H9 (cell line): ENCODE data around the gene IL3RA. TPM values are rescaled to one million over a fixed set of nuclear protein-coding genes. Genes with fewer than 3 reads are reported as not detected.
"Not testable (repeated sequence)": the region's sequence is repeated elsewhere in the genome, so short reads cannot be mapped to it uniquely, and the experiment has no call there.

Source experiments
- DNase-seq: peaks from one replicate; pipeline ENCODE4 v3.0.0-alpha.2; 2017
- H2AFZ ChIP-seq: one replicate; pipeline ENCODE4 v1.6.1; 2013; ENCODE audit warnings: mild to moderate bottlenecking, low read length, control low read depth, moderate library complexity
- H2AK5ac ChIP-seq: 2 replicates; pipeline ENCODE4 v1.6.1; 2013; ENCODE audit warnings: low read length, control low read depth, mixed read lengths; ENCODE audit not compliant: insufficient read length
- H2BK120ac ChIP-seq: one replicate; pipeline ENCODE4 v1.6.1; 2013; ENCODE audit warnings: low read depth, mild to moderate bottlenecking, low read length, control low read depth, inconsistent platforms; ENCODE audit not compliant: poor library complexity, severe bottlenecking
- H2BK12ac ChIP-seq: 2 replicates; pipeline ENCODE4 v1.6.1; 2013; ENCODE audit warnings: low read length, control low read depth, mixed read lengths, low read depth; ENCODE audit not compliant: insufficient read length
- H2BK15ac ChIP-seq: 2 replicates; pipeline ENCODE4 v1.6.1; 2013; ENCODE audit warnings: low read depth, low read length, control low read depth
- H2BK20ac ChIP-seq: one replicate; pipeline ENCODE4 v1.6.1; 2013; ENCODE audit warnings: low read depth, mild to moderate bottlenecking, low read length, control low read depth, inconsistent platforms; ENCODE audit not compliant: poor library complexity, severe bottlenecking
- H2BK5ac ChIP-seq: 2 replicates; pipeline ENCODE4 v1.6.1; 2013; ENCODE audit warnings: low read length, control low read depth, mixed read lengths; ENCODE audit not compliant: insufficient read length
- H3K14ac ChIP-seq: 2 replicates; pipeline ENCODE4 v1.6.1; 2013; ENCODE audit warnings: low read length, control low read depth; ENCODE audit not compliant: insufficient read depth
- H3K18ac ChIP-seq: 2 replicates; pipeline ENCODE4 v1.6.1; 2013; ENCODE audit warnings: low read depth, mild to moderate bottlenecking, mixed read lengths, low read length, control low read depth; ENCODE audit not compliant: insufficient read length
- H3K23ac ChIP-seq: 2 replicates; pipeline ENCODE4 v1.6.1; 2013; ENCODE audit warnings: low read length, control low read depth, mixed read lengths, low read depth; ENCODE audit not compliant: insufficient read length
- H3K23me2 ChIP-seq: 2 replicates; pipeline ENCODE4 v1.6.1; 2013; ENCODE audit warnings: low read depth, mild to moderate bottlenecking, mixed read lengths, low read length, control low read depth; ENCODE audit not compliant: insufficient read length, poor library complexity, severe bottlenecking
- H3K27ac ChIP-seq: 2 replicates; pipeline ENCODE4 v1.5.1; 2013; ENCODE audit warnings: low read length, control low read depth, mixed read lengths, low read depth; ENCODE audit not compliant: insufficient read length
- H3K27me3 ChIP-seq: 2 replicates; pipeline ENCODE4 v1.6.1; 2013; ENCODE audit warnings: low read length, control low read depth, inconsistent platforms; ENCODE audit not compliant: insufficient read depth
- H3K4ac ChIP-seq: 2 replicates; pipeline ENCODE4 v1.6.1; 2013; ENCODE audit warnings: low read depth, mild to moderate bottlenecking, control low read depth, inconsistent platforms, low read length, moderate library complexity
- H3K4me1 ChIP-seq: 2 replicates; pipeline ENCODE4 v1.6.1; 2013; ENCODE audit warnings: low read length, control low read depth, inconsistent platforms; ENCODE audit not compliant: insufficient read depth
- H3K4me2 ChIP-seq: 2 replicates; pipeline ENCODE4 v1.6.1; 2013; ENCODE audit warnings: low read length, control low read depth, mixed read lengths; ENCODE audit not compliant: insufficient read length, insufficient read depth
- H3K56ac ChIP-seq: 2 replicates; pipeline ENCODE4 v1.6.1; 2013; ENCODE audit warnings: low read depth, mild to moderate bottlenecking, mixed read lengths, low read length, control low read depth; ENCODE audit not compliant: insufficient read length
- H3K79me1 ChIP-seq: 2 replicates; pipeline ENCODE4 v1.6.1; 2013; ENCODE audit warnings: low read depth, mild to moderate bottlenecking, moderate library complexity, low read length, control low read depth, inconsistent platforms; ENCODE audit not compliant: insufficient read depth, poor library complexity, severe bottlenecking
- H3K79me2 ChIP-seq: 2 replicates; pipeline ENCODE4 v1.6.1; 2013; ENCODE audit warnings: low read length, control low read depth, inconsistent platforms; ENCODE audit not compliant: insufficient read depth
- H3K9ac ChIP-seq: 2 replicates; pipeline ENCODE4 v1.6.1; 2013; ENCODE audit warnings: low read length, control low read depth, mixed read lengths; ENCODE audit not compliant: insufficient read length; ENCODE audit errors: extremely low read depth
- H3K9me3 ChIP-seq: one replicate; pipeline ENCODE4 v1.6.1; 2013; ENCODE audit warnings: low read depth, low read length, inconsistent platforms; ENCODE audit not compliant: control insufficient read depth
- H3T11ph ChIP-seq: one replicate; pipeline ENCODE4 v1.6.1; 2013; ENCODE audit warnings: mild to moderate bottlenecking, low read length, control low read depth, inconsistent platforms
- H4K20me1 ChIP-seq: one replicate; pipeline ENCODE4 v1.6.1; 2013; ENCODE audit not compliant: control insufficient read depth, insufficient read length, insufficient read depth
- H4K5ac ChIP-seq: 2 replicates; pipeline ENCODE4 v1.6.1; 2013; ENCODE audit warnings: low read depth, mild to moderate bottlenecking, mixed read lengths, low read length, control low read depth; ENCODE audit not compliant: insufficient read length
- H4K8ac ChIP-seq: replicated peaks from 2 replicates; pipeline ENCODE4 v1.6.1; 2013; ENCODE audit warnings: low read length, control low read depth, mixed read lengths, low read depth; ENCODE audit not compliant: insufficient read length
- H4K91ac ChIP-seq: 2 replicates; pipeline ENCODE4 v1.6.1; 2013; ENCODE audit warnings: low read depth, mild to moderate bottlenecking, moderate library complexity, mixed read lengths, low read length, control low read depth; ENCODE audit not compliant: insufficient read length
- H3K27ac Mint-ChIP-seq, 3 experiments: 2 replicates in 2 of 3; 3 replicates in 1 of 3; pipeline ENCODE4 v1.8.0; 2020 to 2021; ENCODE audit warnings: mixed read lengths in 3 of 3, mild to moderate bottlenecking in 1 of 3, moderate library complexity in 1 of 3
- H3K27me3 Mint-ChIP-seq: 2 replicates; pipeline ENCODE4 v1.8.0; 2021; ENCODE audit warnings: low read depth, mild to moderate bottlenecking, moderate library complexity, mixed read lengths
- H3K36me3 Mint-ChIP-seq, 3 experiments: 2 replicates in 2 of 3; 3 replicates in 1 of 3; pipeline ENCODE4 v1.8.0; 2020 to 2021; ENCODE audit warnings: low read depth in 3 of 3, mixed read lengths in 3 of 3; ENCODE audit not compliant: insufficient read depth in 1 of 3
- H3K4me1 Mint-ChIP-seq, 2 experiments: 2 replicates each; pipeline ENCODE4 v1.8.0; 2020; ENCODE audit warnings: mixed read lengths in 2 of 2
- H3K4me3 Mint-ChIP-seq, 2 experiments: 2 replicates in 1 of 2; 3 replicates in 1 of 2; pipeline ENCODE4 v1.8.0; 2020 to 2021; ENCODE audit warnings: mild to moderate bottlenecking in 2 of 2, mixed read lengths in 2 of 2, moderate library complexity in 1 of 2
- H3K9me3 Mint-ChIP-seq, 2 experiments: 2 replicates in 1 of 2; 3 replicates in 1 of 2; pipeline ENCODE4 v1.8.0; 2020; ENCODE audit warnings: mild to moderate bottlenecking in 2 of 2, mixed read lengths in 2 of 2, moderate library complexity in 1 of 2
- CTCF ChIP-seq: fragments of 200-600 bp; sonication (generic); conservative IDR thresholded peaks from 3 replicates; pipeline ENCODE4 v1.8.0; 2021; ENCODE audit warnings: antibody characterized with exemption, mild to moderate bottlenecking
- WGBS: extraction: QIAGEN DNeasy Blood & Tissue Kit; methylation state at CpG from one replicate; pipeline ENCODE4 v1.1.7; 2013; ENCODE audit warnings: missing lambda C conversion rate, low lambda C conversion rate, mixed read lengths; ENCODE audit not compliant: insufficient read length; ENCODE audit errors: extremely low coverage; 5-methylcytosine and 5-hydroxymethylcytosine counted together
- total RNA-seq: library from RNA; stranded (reverse); gene quantifications from 2 replicates; pipeline ENCODE4 v1.2.1, GENCODE V29; 2021

The IL3RA gene
- total RNA-seq, 1 experiment from 2014 or later: 0.24 TPM

DNA sequence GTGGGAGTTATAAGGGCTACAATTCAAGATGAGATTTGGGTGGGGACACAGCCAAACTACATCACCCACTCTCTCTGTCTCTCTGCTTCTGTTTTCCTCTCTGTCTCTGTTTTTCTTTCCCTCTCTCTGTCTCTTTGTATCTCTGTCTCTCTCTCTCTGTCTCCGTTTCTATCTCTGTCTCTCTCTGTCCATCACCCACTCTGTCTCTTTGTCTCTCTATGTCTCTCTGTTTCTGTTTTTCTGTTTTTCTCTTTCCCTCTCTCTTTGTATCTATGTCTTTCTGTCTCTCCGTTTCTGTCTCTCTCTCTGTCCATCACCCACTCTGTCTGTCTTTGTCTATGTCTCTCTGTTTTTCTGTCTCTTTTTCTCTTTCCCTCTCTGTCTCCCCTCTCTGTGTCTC is 25.3 kb downstream of the IL3RA start:
- Histone ChIP-seq H2BK15ac (no peak overlapping the region), H3K18ac (no peak overlapping the region), H3K27ac (no peak overlapping the region), H3K14ac (no peak overlapping the region), H3K79me1 (no peaks in the 10 kb centered on the region), H3K79me2 (no peaks in the 10 kb centered on the region), H4K5ac (no peak overlapping the region), H2BK20ac (no peak overlapping the region), H3K23me2 (no peaks in the 10 kb centered on the region), H3T11ph (no peak overlapping the region), H3K27me3 (no peaks in the 10 kb centered on the region), H3K4ac (no peak overlapping the region), H3K9ac (no peak overlapping the region), H2BK120ac (no peak overlapping the region), H4K91ac (no peak overlapping the region), H3K23ac (no peak overlapping the region), H2BK12ac (no peak overlapping the region), H4K20me1 (no peaks in the 10 kb centered on the region), H3K9me3 (no peaks in the 10 kb centered on the region), H3K4me2 (no peak overlapping the region), H2AK5ac (no peak overlapping the region), H4K8ac (no peak overlapping the region), H2AFZ (no peak overlapping the region), H2BK5ac (no peak overlapping the region), H3K4me1 (no peaks in the 10 kb centered on the region), H3K56ac (no peak overlapping the region)
- peaks cover 2% of the 10 kb centered on the region; the same call in 1 of the 2 replicates for H3K27me3 Mint-ChIP-seq
- H3K36me3 Mint-ChIP-seq: peaks cover 18 to 40% (median 34%) of the 10 kb centered on the region in 3 experiments; a peak in 6 of 7 replicates
- peaks cover 0 to 10% of the 10 kb centered on the region in 2 experiments; a peak in 2 of 4 replicates for H3K4me1 Mint-ChIP-seq
- no peak for DNase-seq
- no peak overlapping the region; a peak in 1 of 7 replicates for H3K27ac Mint-ChIP-seq
- no peak overlapping the region for H3K4me3 Mint-ChIP-seq
- peaks cover 2 to 4% of the 10 kb centered on the region in 2 experiments; a peak in 2 of 5 replicates for H3K9me3 Mint-ChIP-seq
- no peak for TF ChIP-seq CTCF
- no CpG with 5 or more reads among the region's 2 CpGs for WGBS

- not testable (repeated sequence) for H3K23me2 ChIP-seq, H2AK5ac ChIP-seq, H3K79me2 ChIP-seq, H3K27me3 Mint-ChIP-seq, H3K18ac ChIP-seq, H3K23ac ChIP-seq, H3K4me3 Mint-ChIP-seq, H3K4me2 ChIP-seq, H4K91ac ChIP-seq, H3K4me1 Mint-ChIP-seq, H2BK20ac ChIP-seq, H3K4ac ChIP-seq, H3K14ac ChIP-seq, H3T11ph ChIP-seq, H3K9ac ChIP-seq, H2BK5ac ChIP-seq, H3K27ac ChIP-seq, H4K8ac ChIP-seq, H3K27ac Mint-ChIP-seq, DNase-seq, H2BK120ac ChIP-seq, H2BK12ac ChIP-seq, H3K4me1 ChIP-seq, H3K9me3 ChIP-seq, H3K79me1 ChIP-seq, H4K20me1 ChIP-seq, H3K27me3 ChIP-seq, H4K5ac ChIP-seq, H3K56ac ChIP-seq, H3K9me3 Mint-ChIP-seq, H2AFZ ChIP-seq, H2BK15ac ChIP-seq
- H3K36me3 Mint-ChIP-seq: peaks cover 5 to 22% (median 20%) of the 10 kb centered on the region in 3 experiments; a peak in 6 of 7 replicates
- no CpG with 5 or more reads among the region's 63 CpGs for WGBS
Observed at GRCh38 chrX:1366363-1366762, 29.8 kb downstream of the IL3RA start.
